Naive thymus-derived CD8-positive, alpha-beta T cell (primary cell): ENCODE data around the gene TWIST2. TPM values are rescaled to one million over a fixed set of nuclear protein-coding genes. Genes with fewer than 3 reads are reported as not detected.

ENCODE experiments used
- ATAC-seq, 2 donors: fragments of 150-1000 bp; cut with Tn5 transposase in 1 of 2; sonication (Bioruptor Pico), chemical (Tn5 transposase) in 1 of 2; 1 replicate in 1 of 2; 2 replicates in 1 of 2; pipeline ENCODE4 v1.10.0; 2021; ENCODE audit warnings: mild to moderate bottlenecking in 2 of 2, moderate library complexity in 2 of 2
- POLR2A ChIA-PET: fragments of 350-600 bp; sonication (Branson Sonifier 250); formaldehyde crosslinking; loops from one replicate; lab custom pipeline; 2021; ENCODE audit warnings: antibody characterized with exemption; lab: Charles Lee
- DNase-seq, 10 donors: peaks; one replicate each; pipeline versions ENCODE4 v3.0.0 to v3.0.0-alpha.2; 2020 to 2022
- H3K27ac Mint-ChIP-seq, 10 donors: one replicate each; pipeline ENCODE4 v1.8.0; 2020 to 2022; ENCODE audit warnings: mild to moderate bottlenecking in 10 of 10, mixed read lengths in 10 of 10, moderate library complexity in 4 of 10, inconsistent platforms in 1 of 10
- H3K27me3 Mint-ChIP-seq, 5 donors: one replicate each; pipeline ENCODE4 v1.8.0; 2021 to 2022; ENCODE audit warnings: mixed read lengths in 5 of 5
- H3K36me3 Mint-ChIP-seq, 3 donors: one replicate each; pipeline ENCODE4 v1.8.0; 2020 to 2022; ENCODE audit warnings: mixed read lengths in 3 of 3, mild to moderate bottlenecking in 2 of 3, inconsistent platforms in 1 of 3
- H3K4me1 Mint-ChIP-seq, 4 donors: one replicate each; pipeline ENCODE4 v1.8.0; 2021 to 2022; ENCODE audit warnings: mixed read lengths in 4 of 4
- H3K4me3 Mint-ChIP-seq, 10 donors: one replicate each; pipeline ENCODE4 v1.8.0; 2020 to 2022; ENCODE audit warnings: mild to moderate bottlenecking in 10 of 10, mixed read lengths in 10 of 10, moderate library complexity in 6 of 10, inconsistent platforms in 1 of 10
- H3K9me3 Mint-ChIP-seq, 9 donors: one replicate each; pipeline ENCODE4 v1.8.0; 2020 to 2022; ENCODE audit warnings: mixed read lengths in 9 of 9, mild to moderate bottlenecking in 3 of 9, inconsistent platforms in 1 of 9, moderate library complexity in 1 of 9
- polyA plus RNA-seq, 3 donors: library from polyadenylated mRNA; unstranded; fragments of 300-500 nt; fragmentation: Illumina TruSeq; gene quantifications; one replicate each; pipeline ENCODE4 v1.2.3, GENCODE V29; 2021
- total RNA-seq, 8 experiments: library from RNA in 2 of 8; stranded (reverse) in 2 of 8; gene quantifications; one replicate each; pipeline ENCODE4 v1.2.3 and lab custom pipeline; 2021 to 2026

Gene TWIST2
- total and polyA plus RNA-seq, 5 experiments from 2014 or later: not detected

- Mint-ChIP-seq H3K36me3 (no peaks in the 10 kb centered on the region), H3K27me3 (peaks cover 3 to 25% (median 10%) of the 10 kb centered on the region in 5 donors), H3K4me1 (no peaks in the 10 kb centered on the region), H3K4me3 (no peak overlapping the region), H3K9me3 (peaks cover 0 to 3% (median 0%) of the 10 kb centered on the region in 9 donors), H3K27ac (no peak overlapping the region)
- peak in 1 of 10 donors; percentile 40 for DNase-seq
- ATAC-seq: no peak
- POLR2A ChIA-PET: no interaction called here
These were observed 53.7 kb downstream of the TWIST2 start for GRCh38 chr2:238901461-238902057.

- POLR2A ChIA-PET: no interaction called here
- Mint-ChIP-seq H3K4me3 (no peak overlapping the region), H3K9me3 (peaks cover 0 to 3% (median 0%) of the 10 kb centered on the region in 9 donors), H3K4me1 (no peaks in the 10 kb centered on the region), H3K27ac (no peak overlapping the region), H3K36me3 (no peaks in the 10 kb centered on the region), H3K27me3 (peaks cover 2 to 19% (median 4%) of the 10 kb centered on the region in 5 donors)
- ATAC-seq (no peak), DNase-seq (peak in 1 of 10 donors; percentile 7)
These were observed 54.4 kb downstream of the TWIST2 start for GRCh38 chr2:238902285-238902684.

DNA sequence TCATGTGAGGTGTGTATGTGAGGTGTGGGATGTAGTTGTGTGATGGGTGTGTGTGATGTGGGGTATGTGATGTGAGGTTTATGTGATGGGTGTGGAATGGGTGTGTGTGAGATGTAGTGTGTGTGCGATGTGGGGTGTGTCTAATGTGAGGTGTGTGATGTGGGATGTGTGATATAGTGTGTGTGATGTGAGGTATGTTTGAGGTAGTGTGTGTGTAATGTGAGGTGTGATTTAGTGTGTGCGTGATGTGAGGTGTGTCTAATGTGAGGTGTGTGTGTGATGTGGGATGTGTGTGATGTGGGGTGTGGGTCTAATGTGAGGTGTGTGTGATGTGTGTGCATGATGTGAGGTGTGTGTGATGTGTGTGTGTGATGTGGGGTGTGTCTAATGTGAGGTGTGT lies 55.3 kb downstream of the TWIST2 start:
- H3K4me1 Mint-ChIP-seq: no peaks in the 10 kb centered on the region
- POLR2A ChIA-PET: no interaction called here
- ATAC-seq (no peak), DNase-seq (no peak)
- no peaks in the 10 kb centered on the region for H3K36me3 Mint-ChIP-seq
- peaks cover 0 to 18% (median 4%) of the 10 kb centered on the region in 5 donors for H3K27me3 Mint-ChIP-seq
- no peak overlapping the region for H3K27ac Mint-ChIP-seq
- peaks cover 0 to 3% (median 0%) of the 10 kb centered on the region in 9 donors for H3K9me3 Mint-ChIP-seq
- no peak overlapping the region for H3K4me3 Mint-ChIP-seq

- H3K4me3 Mint-ChIP-seq: no peak overlapping the region
- H3K9me3 Mint-ChIP-seq: peaks cover 0 to 3% (median 0%) of the 10 kb centered on the region in 9 donors
- no peak for ATAC-seq
- POLR2A ChIA-PET: no interaction called here
- peaks cover 0 to 18% (median 4%) of the 10 kb centered on the region in 5 donors for H3K27me3 Mint-ChIP-seq
- no peaks in the 10 kb centered on the region for H3K4me1 Mint-ChIP-seq
- H3K27ac Mint-ChIP-seq: no peak overlapping the region
- H3K36me3 Mint-ChIP-seq: no peaks in the 10 kb centered on the region
- peak in 1 of 10 donors; percentile 9 for DNase-seq
These were observed 56.3 kb downstream of the TWIST2 start for GRCh38 chr2:238904177-238904576.

- ATAC-seq (no peak), DNase-seq (no peak)
- POLR2A ChIA-PET: no interaction called here
- peaks cover 0 to 18% (median 3%) of the 10 kb centered on the region in 5 donors for H3K27me3 Mint-ChIP-seq
- H3K4me3 Mint-ChIP-seq: no peak overlapping the region
- no peak overlapping the region for H3K27ac Mint-ChIP-seq
- no peaks in the 10 kb centered on the region for H3K36me3 Mint-ChIP-seq
- H3K9me3 Mint-ChIP-seq: peaks cover 0 to 3% (median 0%) of the 10 kb centered on the region in 9 donors
- H3K4me1 Mint-ChIP-seq: no peaks in the 10 kb centered on the region
These were observed 56.8 kb downstream of the TWIST2 start for GRCh38 chr2:238904716-238905115.

DNA sequence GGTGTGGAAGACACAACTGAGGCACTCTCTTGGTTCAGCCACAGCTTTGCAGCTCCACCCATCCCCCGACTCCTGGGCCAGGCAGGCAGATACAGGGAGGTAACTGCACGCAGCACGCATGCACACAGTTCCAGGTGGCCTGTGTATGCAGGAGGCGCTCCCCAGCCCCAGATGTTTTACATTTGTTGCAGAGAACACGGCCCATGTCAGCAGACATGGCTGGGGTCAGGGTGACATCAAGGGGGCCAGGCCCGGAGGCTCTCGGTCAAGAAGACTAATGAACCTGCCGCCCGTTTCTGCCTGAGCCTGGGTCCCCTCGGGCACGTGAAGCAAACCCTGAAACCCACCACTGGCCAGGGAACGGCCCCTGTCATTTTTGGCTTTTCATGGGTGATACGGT lies 57.3 kb downstream of the TWIST2 start:
- no peak for ATAC-seq
- peak in 1 of 10 donors; percentile 22 for DNase-seq
- Mint-ChIP-seq H3K4me3 (no peak overlapping the region), H3K36me3 (no peaks in the 10 kb centered on the region), H3K27me3 (peaks cover 0 to 15% (median 2%) of the 10 kb centered on the region in 5 donors), H3K9me3 (peaks cover 0 to 3% (median 0%) of the 10 kb centered on the region in 9 donors), H3K4me1 (no peaks in the 10 kb centered on the region), H3K27ac (no peak overlapping the region)
- POLR2A ChIA-PET: no interaction called here

DNA sequence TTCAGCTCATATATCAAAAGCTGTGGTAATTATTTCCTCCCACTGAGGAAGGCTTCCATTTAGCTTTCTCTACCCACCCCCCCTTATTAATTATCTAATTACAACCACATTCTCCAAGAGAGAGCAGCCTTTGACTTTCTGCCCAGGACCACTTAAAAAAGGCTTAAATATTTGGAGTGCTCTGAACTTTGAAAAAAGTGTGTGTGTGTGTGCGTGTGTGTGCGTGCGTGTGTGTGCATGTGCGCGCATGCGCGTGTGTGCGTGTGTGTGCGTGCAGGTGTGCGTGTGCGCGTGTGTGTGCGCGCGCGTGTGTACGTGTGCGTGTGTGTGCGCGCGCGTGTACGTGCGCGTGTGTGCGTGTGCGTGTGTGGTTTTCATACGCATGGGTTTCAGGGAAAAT lies 57.8 kb downstream of the TWIST2 start:
- H3K27ac Mint-ChIP-seq: no peak overlapping the region
- POLR2A ChIA-PET: no interaction called here
- peaks cover 0 to 3% (median 0%) of the 10 kb centered on the region in 9 donors for H3K9me3 Mint-ChIP-seq
- H3K36me3 Mint-ChIP-seq: no peaks in the 10 kb centered on the region
- DNase-seq (no peak), ATAC-seq (no peak)
- H3K27me3 Mint-ChIP-seq: peaks cover 0 to 13% (median 2%) of the 10 kb centered on the region in 5 donors
- no peak overlapping the region for H3K4me3 Mint-ChIP-seq
- no peaks in the 10 kb centered on the region for H3K4me1 Mint-ChIP-seq

- ATAC-seq (no peak), DNase-seq (peak in 1 of 10 donors; percentile 28)
- H3K27ac Mint-ChIP-seq: peak overlapping the region in 1 of 10 donors; percentile 82
- H3K4me3 Mint-ChIP-seq: no peak overlapping the region
- no peaks in the 10 kb centered on the region for H3K36me3 Mint-ChIP-seq
- H3K9me3 Mint-ChIP-seq: peaks cover 0 to 3% (median 0%) of the 10 kb centered on the region in 9 donors
- no peaks in the 10 kb centered on the region for H3K4me1 Mint-ChIP-seq
- H3K27me3 Mint-ChIP-seq: peaks cover 0 to 9% (median 2%) of the 10 kb centered on the region in 5 donors
- POLR2A ChIA-PET: no interaction called here
These were observed 58.5 kb downstream of the TWIST2 start for GRCh38 chr2:238906254-238906935.

DNA sequence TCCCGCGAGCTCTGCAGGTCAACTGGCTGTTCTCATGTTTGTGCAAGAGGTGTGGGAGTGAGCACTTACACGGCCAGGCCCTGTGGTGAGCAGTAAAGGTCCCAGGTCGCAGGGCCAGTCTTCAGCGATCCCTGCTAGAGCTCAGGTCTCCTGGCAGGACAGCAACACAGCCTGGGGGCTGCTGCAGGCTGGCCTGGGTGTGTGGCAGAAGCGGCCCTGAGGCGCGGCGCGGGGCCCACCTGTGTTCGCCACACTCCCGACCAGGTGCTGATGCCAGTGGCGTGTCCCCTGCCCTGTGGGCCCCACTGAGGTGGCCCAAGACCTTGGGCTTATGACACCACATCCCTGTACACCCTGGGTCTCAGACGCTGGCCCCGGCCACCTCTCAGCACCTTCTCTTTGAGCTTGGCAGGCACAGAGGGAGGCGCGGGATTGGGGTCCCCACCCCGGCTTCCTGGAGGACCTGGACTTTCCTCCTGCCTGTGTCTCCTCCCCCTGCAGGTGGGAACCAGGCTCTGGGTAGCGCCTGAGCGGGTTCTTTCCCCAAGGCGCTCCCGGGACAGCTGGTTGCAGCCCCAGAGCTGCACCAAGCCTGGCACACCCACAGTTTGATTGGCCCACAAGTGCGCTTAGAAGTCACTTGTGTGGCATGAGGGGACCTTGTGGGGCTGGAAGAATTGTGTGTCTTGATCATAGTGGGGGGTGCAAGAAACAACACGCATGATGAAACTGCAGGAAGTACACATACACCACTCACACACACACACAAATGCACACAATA lies 59.2 kb downstream of the TWIST2 start:
- no peak overlapping the region for H3K4me3 Mint-ChIP-seq
- peaks cover 0 to 3% (median 0%) of the 10 kb centered on the region in 9 donors for H3K9me3 Mint-ChIP-seq
- DNase-seq (peak in 1 of 10 donors; percentile 28), ATAC-seq (no peak)
- peak overlapping the region in 1 of 10 donors; percentile 82 for H3K27ac Mint-ChIP-seq
- POLR2A ChIA-PET: interaction anchor here (0.6 kb wide), 1 partner anchor 9 kb away, joined by 4 read pairs; no protein-coding TSS in a partner anchor
- no peaks in the 10 kb centered on the region for H3K4me1 Mint-ChIP-seq
- peaks cover 0 to 11% (median 4%) of the 10 kb centered on the region in 5 donors for H3K27me3 Mint-ChIP-seq
- no peaks in the 10 kb centered on the region for H3K36me3 Mint-ChIP-seq

GRCh38 chr2:238907717-238908173 lies 59.9 kb downstream of the TWIST2 start:
- H3K9me3 Mint-ChIP-seq: peaks cover 0 to 3% (median 0%) of the 10 kb centered on the region in 9 donors
- no peaks in the 10 kb centered on the region for H3K4me1 Mint-ChIP-seq
- DNase-seq (no peak), ATAC-seq (no peak)
- no peak overlapping the region for H3K27ac Mint-ChIP-seq
- H3K36me3 Mint-ChIP-seq: no peaks in the 10 kb centered on the region
- POLR2A ChIA-PET: interaction anchor here (0.6 kb wide), 1 partner anchor 8 kb away, joined by 4 read pairs; no protein-coding TSS in a partner anchor
- H3K4me3 Mint-ChIP-seq: no peak overlapping the region
- H3K27me3 Mint-ChIP-seq: peaks cover 0 to 11% (median 4%) of the 10 kb centered on the region in 5 donors

- H3K4me1 Mint-ChIP-seq: no peaks in the 10 kb centered on the region
- peaks cover 0 to 11% (median 4%) of the 10 kb centered on the region in 5 donors for H3K27me3 Mint-ChIP-seq
- POLR2A ChIA-PET: no interaction called here
- no peaks in the 10 kb centered on the region for H3K36me3 Mint-ChIP-seq
- H3K4me3 Mint-ChIP-seq: no peak overlapping the region
- no peak for ATAC-seq
- peaks cover 0 to 3% (median 0%) of the 10 kb centered on the region in 9 donors for H3K9me3 Mint-ChIP-seq
- H3K27ac Mint-ChIP-seq: no peak overlapping the region
- no peak for DNase-seq
These were observed 61.4 kb downstream of the TWIST2 start for GRCh38 chr2:238908960-238909951.
